ENCODE data around the gene DNAH10.

Gene DNAH10

DNA sequence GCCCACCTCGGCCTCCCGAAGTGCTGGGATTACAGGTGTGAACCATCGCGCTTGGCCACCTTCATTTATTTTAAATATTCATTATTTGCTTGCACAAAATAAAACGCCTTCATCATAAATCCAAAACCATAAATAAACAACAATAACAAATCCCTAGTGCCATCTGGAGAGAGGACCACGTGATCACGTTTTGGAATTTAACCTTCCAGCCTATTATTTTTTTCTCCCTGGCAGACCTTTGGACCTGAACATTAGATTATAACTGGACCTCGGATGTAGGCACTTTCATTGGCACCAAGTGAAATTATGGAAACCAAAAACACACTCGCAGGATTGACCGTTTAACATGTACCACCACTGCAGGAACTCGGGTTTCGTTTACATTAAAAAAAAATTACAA is 2.0 kb downstream of the DNAH10 start:
- no peak overlapping the region for H2BK15ac ChIP-seq (ENCODE audit: low read length)
- H2BK120ac ChIP-seq (ENCODE audit: low read depth, low read length), result no peak overlapping the region
- H2AFZ ChIP-seq (ENCODE audit: low read length), result no peak overlapping the region
- H3K27ac ChIP-seq (replicated peaks; ENCODE audit: low read length), result no peak overlapping the region
- H3K9me3 ChIP-seq (replicated peaks in 1 of 2; ENCODE audit: control insufficient read depth in 2 of 2, insufficient read depth in 1 of 2, low read depth in 1 of 2, low read length in 2 of 2), result peaks cover 0 to 2% of the 10 kb centered on the region in 2 donors
- no peak overlapping the region for H4K8ac ChIP-seq (ENCODE audit: low read depth, low read length)
- H3K4me1 ChIP-seq (ENCODE audit: control insufficient read depth in 2 of 2, insufficient read depth in 1 of 2, low read depth in 1 of 2, low read length in 2 of 2), result no peaks in the 10 kb centered on the region
- no peak overlapping the region for H3K23ac ChIP-seq (ENCODE audit: low read depth, low read length, poor library complexity)
- H3K4me2 ChIP-seq (ENCODE audit: insufficient read depth, low read length, poor library complexity, severe bottlenecking), result no peak overlapping the region
- H3K27me3 ChIP-seq (ENCODE audit: control insufficient read depth in 3 of 3, insufficient read depth in 3 of 3, low read depth in 1 of 3, low read length in 3 of 3), result peaks cover 0 to 15% (median 0%) of the 10 kb centered on the region in 3 experiments
- DNase-seq (ENCODE audit: low spot score), result no peak
- no peak overlapping the region for H3K18ac ChIP-seq (ENCODE audit: low read length)
- H3K79me1 ChIP-seq (ENCODE audit: low read depth, low read length), result no peaks in the 10 kb centered on the region
- no peak overlapping the region for H4K91ac ChIP-seq (ENCODE audit: low read depth, low read length, poor library complexity)
- peaks cover 3 to 31% of the 10 kb centered on the region in 2 donors for H3K36me3 ChIP-seq (replicated peaks in 1 of 2; ENCODE audit: control insufficient read depth in 2 of 2, insufficient read depth in 2 of 2, low read length in 2 of 2)
- WGBS, 2 donors (ENCODE audit: extremely low coverage in 2 of 2, insufficient read length in 2 of 2, insufficient replicate concordance in 1 of 2), result 100% methylated on average over 1 of the region's 12 CpGs; no CpG with 5 or more reads in 1 of the 2 donors
- no peak overlapping the region for H3K4me3 ChIP-seq (ENCODE audit: low read length in 2 of 2)
- no peak overlapping the region for H3K4ac ChIP-seq (ENCODE audit: low read length)
- no peak overlapping the region for H3K14ac ChIP-seq (ENCODE audit: low read length)
- no peak overlapping the region for H3K9ac ChIP-seq (ENCODE audit: low read depth, low read length, poor library complexity)
- no peak overlapping the region for H2BK12ac ChIP-seq (ENCODE audit: low read length)
- no peak overlapping the region for H2BK5ac ChIP-seq (ENCODE audit: low read length)
- no peak overlapping the region for H2AK5ac ChIP-seq (ENCODE audit: low read depth, low read length)

DNA sequence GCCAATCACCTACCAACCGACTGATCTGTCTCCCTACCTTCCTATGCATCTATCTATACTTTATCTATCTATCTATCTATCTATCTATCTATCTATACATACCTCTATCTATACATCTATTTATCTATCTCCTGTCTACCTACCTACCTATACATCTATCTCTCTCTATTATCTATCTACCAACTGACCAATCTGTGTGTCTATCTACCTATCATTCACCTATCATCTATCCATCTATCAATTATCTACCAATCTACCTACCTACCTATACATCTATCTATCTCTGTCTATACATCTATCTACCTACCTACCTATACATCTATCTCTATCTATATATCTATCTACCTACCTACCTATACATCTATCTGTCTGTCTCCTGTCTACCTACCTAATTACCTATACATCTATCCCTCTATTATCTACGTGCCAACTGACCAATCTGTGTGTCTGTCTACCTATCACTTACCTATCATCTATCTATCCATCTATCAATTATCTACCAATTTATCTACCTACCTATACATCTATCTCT is 3.5 kb downstream of the DNAH10 start:
- DNase-seq (ENCODE audit: low spot score), result no peak
- no peak overlapping the region for H2AFZ ChIP-seq (ENCODE audit: low read length)
- H3K4me1 ChIP-seq (ENCODE audit: control insufficient read depth in 2 of 2, insufficient read depth in 1 of 2, low read depth in 1 of 2, low read length in 2 of 2), result no peaks in the 10 kb centered on the region
- H2BK15ac ChIP-seq (ENCODE audit: low read length), result no peak overlapping the region
- no peak overlapping the region for H3K14ac ChIP-seq (ENCODE audit: low read length)
- no peak overlapping the region for H2BK5ac ChIP-seq (ENCODE audit: low read length)
- no peak overlapping the region for H2AK5ac ChIP-seq (ENCODE audit: low read depth, low read length)
- H3K36me3 ChIP-seq (replicated peaks in 1 of 2; ENCODE audit: control insufficient read depth in 2 of 2, insufficient read depth in 2 of 2, low read length in 2 of 2), result peaks cover 0 to 17% of the 10 kb centered on the region in 2 donors
- H3K4me3 ChIP-seq (ENCODE audit: low read length in 2 of 2), result no peak overlapping the region
- H4K8ac ChIP-seq (ENCODE audit: low read depth, low read length), result no peak overlapping the region
- H3K23ac ChIP-seq (ENCODE audit: low read depth, low read length, poor library complexity), result no peak overlapping the region
- no peak overlapping the region for H3K9ac ChIP-seq (ENCODE audit: low read depth, low read length, poor library complexity)
- no peak overlapping the region for H4K91ac ChIP-seq (ENCODE audit: low read depth, low read length, poor library complexity)
- no peak overlapping the region for H2BK12ac ChIP-seq (ENCODE audit: low read length)
- H3K18ac ChIP-seq (ENCODE audit: low read length), result no peak overlapping the region
- H3K9me3 ChIP-seq (replicated peaks in 1 of 2; ENCODE audit: control insufficient read depth in 2 of 2, insufficient read depth in 1 of 2, low read depth in 1 of 2, low read length in 2 of 2), result peaks cover 0 to 2% of the 10 kb centered on the region in 2 donors
- no peak overlapping the region for H3K4ac ChIP-seq (ENCODE audit: low read length)
- H3K27ac ChIP-seq (replicated peaks; ENCODE audit: low read length), result no peak overlapping the region
- no CpG with 5 or more reads among the region's 2 CpGs for WGBS, 2 donors (ENCODE audit: extremely low coverage in 2 of 2, insufficient read length in 2 of 2, insufficient replicate concordance in 1 of 2)
- H2BK120ac ChIP-seq (ENCODE audit: low read depth, low read length), result no peak overlapping the region
- H3K27me3 ChIP-seq (ENCODE audit: control insufficient read depth in 3 of 3, insufficient read depth in 3 of 3, low read depth in 1 of 3, low read length in 3 of 3), result peaks cover 0 to 15% (median 0%) of the 10 kb centered on the region in 3 experiments
- H3K4me2 ChIP-seq (ENCODE audit: insufficient read depth, low read length, poor library complexity, severe bottlenecking), result no peak overlapping the region
- no peaks in the 10 kb centered on the region for H3K79me1 ChIP-seq (ENCODE audit: low read depth, low read length)

DNA sequence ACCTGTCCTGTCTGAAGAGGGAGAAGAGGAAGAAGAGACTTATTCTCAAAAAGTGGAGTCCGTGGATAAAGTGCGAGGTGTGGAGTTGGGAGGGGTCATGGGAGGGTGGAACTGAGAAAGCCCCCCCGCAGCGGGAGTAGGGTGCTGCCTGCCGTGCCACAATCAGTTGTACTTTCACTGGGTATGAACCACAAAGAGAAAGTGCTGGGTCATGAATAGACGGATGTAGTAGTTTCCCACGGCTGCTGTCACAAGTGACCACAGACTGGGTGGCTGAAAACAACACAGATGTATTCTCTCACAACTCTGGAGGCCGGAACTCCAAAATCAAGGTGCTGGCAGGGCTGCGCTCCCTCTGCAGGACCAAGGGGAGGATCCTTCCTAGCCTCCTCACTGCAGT is 5.5 kb downstream of the DNAH10 start:
- no peak overlapping the region for H3K9ac ChIP-seq (ENCODE audit: low read depth, low read length, poor library complexity)
- no peak for DNase-seq (ENCODE audit: low spot score)
- WGBS, 2 donors (ENCODE audit: extremely low coverage in 2 of 2, insufficient read length in 2 of 2, insufficient replicate concordance in 1 of 2), result no CpG with 5 or more reads among the region's 9 CpGs

DNA sequence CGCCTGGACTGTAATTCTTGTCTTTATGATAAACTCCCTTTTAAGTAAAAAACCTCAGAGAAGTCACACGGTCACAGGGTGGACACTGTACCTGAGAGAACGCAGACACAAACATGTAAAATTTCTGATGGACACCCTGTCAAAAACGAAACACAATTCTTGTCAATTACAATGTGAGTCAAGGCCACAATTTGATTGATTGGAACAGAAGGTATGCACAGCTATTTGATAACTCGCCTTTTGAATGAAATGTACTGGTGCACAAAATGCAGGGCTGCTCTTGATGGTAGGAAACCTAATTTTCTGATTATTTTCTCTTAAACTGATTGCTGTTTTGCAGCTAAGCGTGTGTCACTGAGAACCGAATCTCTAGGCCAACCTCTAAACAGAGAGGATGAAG is 9.2 kb downstream of the DNAH10 start:
- no peak overlapping the region for H3K4ac ChIP-seq (ENCODE audit: low read length)
- H2BK5ac ChIP-seq (ENCODE audit: low read length), result no peak overlapping the region
- no CpG with 5 or more reads among the region's 7 CpGs for WGBS, 2 donors (ENCODE audit: extremely low coverage in 2 of 2, insufficient read length in 2 of 2, insufficient replicate concordance in 1 of 2)
- H3K9me3 ChIP-seq (replicated peaks in 1 of 2; ENCODE audit: control insufficient read depth in 2 of 2, insufficient read depth in 1 of 2, low read depth in 1 of 2, low read length in 2 of 2), result peaks cover 0 to 2% of the 10 kb centered on the region in 2 donors
- no peak overlapping the region for H2AK5ac ChIP-seq (ENCODE audit: low read depth, low read length)
- H3K4me3 ChIP-seq (ENCODE audit: low read length in 2 of 2), result no peak overlapping the region
- no peaks in the 10 kb centered on the region for H3K4me1 ChIP-seq (ENCODE audit: control insufficient read depth in 2 of 2, insufficient read depth in 1 of 2, low read depth in 1 of 2, low read length in 2 of 2)
- H3K18ac ChIP-seq (ENCODE audit: low read length), result no peak overlapping the region
- H2BK12ac ChIP-seq (ENCODE audit: low read length), result no peak overlapping the region
- H4K8ac ChIP-seq (ENCODE audit: low read depth, low read length), result no peak overlapping the region
- H4K91ac ChIP-seq (ENCODE audit: low read depth, low read length, poor library complexity), result no peak overlapping the region
- H2BK120ac ChIP-seq (ENCODE audit: low read depth, low read length), result no peak overlapping the region
- no peak overlapping the region for H3K9ac ChIP-seq (ENCODE audit: low read depth, low read length, poor library complexity)
- no peak overlapping the region for H3K27ac ChIP-seq (replicated peaks; ENCODE audit: low read length)
- H2AFZ ChIP-seq (ENCODE audit: low read length), result no peak overlapping the region
- no peak overlapping the region for H3K23ac ChIP-seq (ENCODE audit: low read depth, low read length, poor library complexity)
- no peak overlapping the region for H3K14ac ChIP-seq (ENCODE audit: low read length)
- no peaks in the 10 kb centered on the region for H3K36me3 ChIP-seq (replicated peaks in 1 of 2; ENCODE audit: control insufficient read depth in 2 of 2, insufficient read depth in 2 of 2, low read length in 2 of 2)
- DNase-seq (ENCODE audit: low spot score), result no peak
- H3K27me3 ChIP-seq (ENCODE audit: control insufficient read depth in 3 of 3, insufficient read depth in 3 of 3, low read depth in 1 of 3, low read length in 3 of 3), result no peaks in the 10 kb centered on the region
- no peak overlapping the region for H2BK15ac ChIP-seq (ENCODE audit: low read length)
- H3K4me2 ChIP-seq (ENCODE audit: insufficient read depth, low read length, poor library complexity, severe bottlenecking), result no peak overlapping the region
- no peaks in the 10 kb centered on the region for H3K79me1 ChIP-seq (ENCODE audit: low read depth, low read length)

More for the DNA sequence above, 5.5 kb downstream of the DNAH10 start:
- no peak overlapping the region for H3K23ac ChIP-seq (ENCODE audit: low read depth, low read length, poor library complexity)
- H3K4me3 ChIP-seq (ENCODE audit: low read length in 2 of 2), result no peak overlapping the region
- peaks cover 0 to 10% (median 0%) of the 10 kb centered on the region in 3 experiments for H3K27me3 ChIP-seq (ENCODE audit: control insufficient read depth in 3 of 3, insufficient read depth in 3 of 3, low read depth in 1 of 3, low read length in 3 of 3)
- no peak overlapping the region for H4K91ac ChIP-seq (ENCODE audit: low read depth, low read length, poor library complexity)
- H3K79me1 ChIP-seq (ENCODE audit: low read depth, low read length), result no peaks in the 10 kb centered on the region
- no peak overlapping the region for H2BK12ac ChIP-seq (ENCODE audit: low read length)
- H2AFZ ChIP-seq (ENCODE audit: low read length), result no peak overlapping the region
- no peak overlapping the region for H2BK120ac ChIP-seq (ENCODE audit: low read depth, low read length)
- peaks cover 0 to 6% of the 10 kb centered on the region in 2 donors for H3K36me3 ChIP-seq (replicated peaks in 1 of 2; ENCODE audit: control insufficient read depth in 2 of 2, insufficient read depth in 2 of 2, low read length in 2 of 2)
- no peak overlapping the region for H3K14ac ChIP-seq (ENCODE audit: low read length)
- H3K27ac ChIP-seq (replicated peaks; ENCODE audit: low read length), result no peak overlapping the region
- no peak overlapping the region for H4K8ac ChIP-seq (ENCODE audit: low read depth, low read length)
- no peak overlapping the region for H2BK15ac ChIP-seq (ENCODE audit: low read length)
- peaks cover 0 to 2% of the 10 kb centered on the region in 2 donors for H3K9me3 ChIP-seq (replicated peaks in 1 of 2; ENCODE audit: control insufficient read depth in 2 of 2, insufficient read depth in 1 of 2, low read depth in 1 of 2, low read length in 2 of 2)
- no peak overlapping the region for H3K4ac ChIP-seq (ENCODE audit: low read length)
- H3K4me1 ChIP-seq (ENCODE audit: control insufficient read depth in 2 of 2, insufficient read depth in 1 of 2, low read depth in 1 of 2, low read length in 2 of 2), result no peaks in the 10 kb centered on the region
- no peak overlapping the region for H2AK5ac ChIP-seq (ENCODE audit: low read depth, low read length)
- H2BK5ac ChIP-seq (ENCODE audit: low read length), result no peak overlapping the region
- H3K18ac ChIP-seq (ENCODE audit: low read length), result no peak overlapping the region
- H3K4me2 ChIP-seq (ENCODE audit: insufficient read depth, low read length, poor library complexity, severe bottlenecking), result no peak overlapping the region

Measured in neuronal stem cell (in vitro differentiated cells).